Measurements from ENCODE around the gene HMX1. TPM values are rescaled to one million over a fixed set of nuclear protein-coding genes. Genes with fewer than 3 reads are reported as not detected.

The HMX1 gene
- total RNA-seq, 4 donors from 2014 or later: not detected

GRCh38 chr4:8906991-8907595 is 35.5 kb upstream of the HMX1 start:
- whole genome bisulfite sequencing, 2 donors (ENCODE audit: low coverage in 1 of 2): 78 to 80% methylated on average over 9 to 13 of the region's 22 CpGs
- H3K4me3 ChIP-seq: no peak overlapping the region
- peaks cover 0 to 5% (median 0%) of the 10 kb centered on the region in 3 donors for H3K4me1 ChIP-seq
- no peak overlapping the region for H3K27ac ChIP-seq
- no peaks in the 10 kb centered on the region for H3K36me3 ChIP-seq
- TF ChIP-seq POLR2A (IDR thresholded peaks at IDR 0.05) (no peak), CTCF (IDR thresholded peaks at IDR 0.05) (no peak), POLR2AphosphoS5 (IDR thresholded peaks at IDR 0.05) (no peak), EP300 (IDR thresholded peaks at IDR 0.05) (no peak)
- ATAC-seq: no peak
- H3K9me3 ChIP-seq: peaks cover 0 to 14% (median 0%) of the 10 kb centered on the region in 3 donors
- H3K27me3 ChIP-seq: peaks cover 79% of the 10 kb centered on the region

- no peaks in the 10 kb centered on the region for H3K36me3 ChIP-seq
- WGBS, 2 donors (ENCODE audit: low coverage in 1 of 2): 65% methylated on average over 8 of the region's 8 CpGs; no CpG with 5 or more reads in 1 of the 2 donors
- peaks cover 0 to 5% (median 0%) of the 10 kb centered on the region in 3 donors for H3K4me1 ChIP-seq
- TF ChIP-seq CTCF (IDR thresholded peaks at IDR 0.05) (no peak), POLR2AphosphoS5 (IDR thresholded peaks at IDR 0.05) (no peak), EP300 (IDR thresholded peaks at IDR 0.05) (no peak), POLR2A (IDR thresholded peaks at IDR 0.05) (no peak)
- H3K27ac ChIP-seq: no peak overlapping the region
- H3K27me3 ChIP-seq: peaks cover 77% of the 10 kb centered on the region
- ATAC-seq: no peak
- H3K4me3 ChIP-seq: no peak overlapping the region
- H3K9me3 ChIP-seq: peaks cover 0 to 19% (median 0%) of the 10 kb centered on the region in 3 donors
Measured at GRCh38 chr4:8906668-8906970, 35.0 kb upstream of the HMX1 start.

GRCh38 chr4:8905773-8906667 is 34.4 kb upstream of the HMX1 start:
- ATAC-seq: no peak
- Histone ChIP-seq H3K27ac (no peak overlapping the region), H3K4me3 (no peak overlapping the region), H3K4me1 (peaks cover 0 to 5% (median 0%) of the 10 kb centered on the region in 3 donors), H3K36me3 (no peaks in the 10 kb centered on the region), H3K9me3 (peaks cover 0 to 25% (median 0%) of the 10 kb centered on the region in 3 donors), H3K27me3 (peaks cover 79% of the 10 kb centered on the region)
- TF ChIP-seq POLR2A (IDR thresholded peaks at IDR 0.05): no peak
- no peak for TF ChIP-seq CTCF (IDR thresholded peaks at IDR 0.05)
- no peak for TF ChIP-seq EP300 (IDR thresholded peaks at IDR 0.05)
- no peak for TF ChIP-seq POLR2AphosphoS5 (IDR thresholded peaks at IDR 0.05)
- 100% methylated on average over 3 of the region's 33 CpGs; no CpG with 5 or more reads in 1 of the 2 donors for WGBS, 2 donors (ENCODE audit: low coverage in 1 of 2)

GRCh38 chr4:8905226-8905772 is 33.7 kb upstream of the HMX1 start:
- Histone ChIP-seq H3K4me1 (peaks cover 0 to 5% (median 0%) of the 10 kb centered on the region in 3 donors), H3K36me3 (no peaks in the 10 kb centered on the region), H3K27me3 (peaks cover 76% of the 10 kb centered on the region), H3K4me3 (no peak overlapping the region), H3K9me3 (peaks cover 0 to 32% (median 0%) of the 10 kb centered on the region in 3 donors), H3K27ac (no peak overlapping the region)
- TF ChIP-seq EP300 (IDR thresholded peaks at IDR 0.05) (no peak), POLR2AphosphoS5 (IDR thresholded peaks at IDR 0.05) (no peak), CTCF (IDR thresholded peaks at IDR 0.05) (no peak), POLR2A (IDR thresholded peaks at IDR 0.05) (no peak)
- 71 to 87% methylated on average over 3 to 12 of the region's 20 CpGs for WGBS, 2 donors (ENCODE audit: low coverage in 1 of 2)
- ATAC-seq: no peak

All from gastroesophageal sphincter (tissue), 4 donors.